ENCODE data around the gene COL5A2.

COL5A2 gene

DNA sequence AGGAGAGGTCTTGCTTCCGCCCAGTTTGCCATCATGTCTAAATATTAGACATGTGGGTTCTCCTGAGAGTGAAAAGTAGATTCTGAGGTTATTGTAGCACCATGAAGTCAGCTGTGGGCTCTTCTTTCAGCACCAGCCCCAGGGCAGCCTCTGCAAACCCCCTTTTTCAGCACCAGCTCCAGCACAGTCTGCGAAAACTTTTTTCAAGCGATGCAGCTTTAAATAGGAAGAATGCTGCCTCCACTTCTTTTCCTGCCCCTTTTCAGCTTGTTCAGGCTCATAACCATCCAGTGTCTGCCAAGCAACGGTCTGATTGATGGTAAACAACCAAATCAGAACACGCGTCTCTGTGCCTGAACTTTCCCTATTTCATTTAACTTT is at the start of gene COL5A2:
Gene COL5A2, minus strand, starts transcription at position 192 of the 381 bp plus-strand sequence. Its CDS starts 157 bp downstream, at position 35.
- peak; percentile 55 for DNase-seq (ENCODE audit: low spot score)

DNA sequence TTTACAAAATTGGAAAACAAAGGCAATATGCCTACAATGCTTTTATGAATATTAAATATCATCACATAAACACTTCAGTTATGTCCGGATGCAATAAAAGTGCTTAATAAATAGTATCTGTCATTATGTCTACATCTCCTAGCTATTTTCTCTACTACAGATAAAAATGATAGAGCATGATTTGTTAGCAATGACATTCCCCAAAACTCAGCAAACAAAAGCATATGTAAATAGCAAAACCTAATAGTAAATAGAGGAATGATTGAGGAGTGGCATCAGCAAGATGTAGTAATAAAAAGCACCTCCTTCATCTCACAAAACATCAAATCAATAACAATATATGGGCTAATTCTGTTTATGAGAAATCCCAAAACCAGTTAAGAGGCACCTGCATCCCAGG is 46.5 kb upstream of the COL5A2 start:
- no peak for DNase-seq (ENCODE audit: low spot score)

GRCh38 chr2:189225032-189225431 is 45.5 kb upstream of the COL5A2 start:
- DNase-seq (ENCODE audit: low spot score) = no peak

DNA sequence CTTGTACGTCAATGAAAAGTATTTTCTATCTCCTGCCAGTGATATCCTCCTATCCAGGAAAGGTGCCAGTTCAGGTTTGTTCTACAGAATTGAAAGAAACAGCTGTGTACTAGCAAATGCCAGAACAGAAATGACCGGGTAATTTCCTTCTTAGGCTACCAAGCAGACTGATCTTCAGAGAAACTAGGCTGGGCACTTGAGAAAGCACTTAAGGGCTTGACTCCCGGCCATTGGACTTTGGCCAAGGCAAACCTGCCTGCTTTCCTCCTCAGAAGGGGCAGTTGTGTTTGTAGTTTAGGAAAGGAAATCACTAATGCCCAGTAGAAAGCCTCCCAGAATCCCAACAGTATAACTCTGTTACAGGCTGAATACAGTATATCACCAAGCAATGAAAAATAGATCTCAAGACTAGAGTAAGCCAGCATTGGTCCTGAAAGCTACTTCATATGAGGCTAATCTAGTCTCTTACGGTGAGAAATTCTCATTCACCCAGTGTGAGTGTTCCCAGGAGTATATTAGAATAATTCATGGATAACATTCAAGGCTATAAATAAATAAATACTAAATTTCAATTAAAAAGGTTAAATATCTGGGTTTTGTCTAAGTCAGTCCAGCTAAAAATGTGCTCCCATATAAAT is 43.0 kb upstream of the COL5A2 start:
- DNase-seq (ENCODE audit: low spot score) = no peak

- no peak for DNase-seq (ENCODE audit: low spot score)
Observed at GRCh38 chr2:189221811-189222467, 42.4 kb upstream of the COL5A2 start.

DNA sequence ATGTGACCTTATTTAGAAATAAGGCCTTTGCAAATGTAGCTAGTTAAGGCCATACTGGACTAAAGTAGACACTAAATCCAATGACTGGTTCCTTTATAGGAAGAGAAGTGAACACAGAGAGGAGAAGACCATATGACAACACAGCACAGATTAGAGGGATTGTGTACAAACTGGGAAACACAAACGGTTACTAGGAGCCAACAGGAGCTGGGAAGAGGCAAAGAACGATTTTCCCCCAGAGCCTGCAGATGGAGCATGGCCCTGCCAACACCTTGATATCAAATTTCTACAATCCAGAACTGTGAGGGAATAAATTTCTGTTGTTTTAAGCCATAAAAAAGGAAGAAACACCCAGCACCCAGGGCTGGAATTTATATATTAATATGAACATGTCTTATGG is 38.7 kb upstream of the COL5A2 start:
- DNase-seq (ENCODE audit: low spot score) = no peak

DNA sequence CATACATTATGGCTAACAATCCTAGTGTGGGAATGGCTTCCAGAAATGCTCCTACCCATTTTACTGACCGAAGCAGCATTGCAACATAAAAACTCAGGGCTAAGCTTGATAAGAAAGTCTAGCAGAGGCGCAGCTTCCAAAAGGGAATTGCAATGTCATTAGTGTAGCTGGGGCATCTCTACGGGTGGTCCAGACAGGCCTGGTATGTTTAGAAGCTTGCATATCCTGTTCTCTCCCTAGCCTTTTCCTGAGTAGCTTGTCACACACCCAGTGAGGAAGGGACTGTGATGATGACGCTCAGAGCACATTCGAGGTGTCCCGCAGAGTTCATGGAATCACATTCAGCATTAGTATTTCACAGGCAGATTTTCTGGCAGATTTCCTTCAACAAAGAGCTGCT is 38.0 kb upstream of the COL5A2 start:
- peak; percentile 47 for DNase-seq (ENCODE audit: low spot score)

GRCh38 chr2:189217051-189217450 is 37.5 kb upstream of the COL5A2 start:
- DNase-seq (ENCODE audit: low spot score) = no peak

- no peak for DNase-seq (ENCODE audit: low spot score)
Observed at GRCh38 chr2:189214484-189214883, 34.9 kb upstream of the COL5A2 start.

DNA sequence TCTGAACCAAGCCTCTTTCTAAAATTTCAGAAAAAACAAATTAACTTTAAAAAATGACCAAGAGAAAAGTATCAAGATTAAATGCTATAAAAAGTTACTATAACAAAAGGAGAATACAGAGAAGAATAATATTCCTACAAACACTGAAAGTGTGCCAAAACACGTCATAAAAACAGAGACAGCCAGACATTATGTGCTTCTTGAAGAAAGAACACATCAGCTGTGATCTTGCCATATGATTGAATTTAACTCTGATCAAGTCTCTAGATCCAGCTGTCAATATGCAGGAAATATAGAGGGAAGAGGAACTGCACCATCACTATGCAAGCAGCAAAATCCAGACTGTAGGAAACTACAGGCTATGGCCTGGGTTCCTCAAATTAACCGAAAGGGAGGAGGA is 33.7 kb upstream of the COL5A2 start:
- DNase-seq (ENCODE audit: low spot score) = no peak

GRCh38 chr2:189210250-189211087 is 30.9 kb upstream of the COL5A2 start:
- DNase-seq (ENCODE audit: low spot score) = no peak

- DNase-seq (ENCODE audit: low spot score) = no peak
Observed at GRCh38 chr2:189208254-189208653, 28.7 kb upstream of the COL5A2 start.

DNA sequence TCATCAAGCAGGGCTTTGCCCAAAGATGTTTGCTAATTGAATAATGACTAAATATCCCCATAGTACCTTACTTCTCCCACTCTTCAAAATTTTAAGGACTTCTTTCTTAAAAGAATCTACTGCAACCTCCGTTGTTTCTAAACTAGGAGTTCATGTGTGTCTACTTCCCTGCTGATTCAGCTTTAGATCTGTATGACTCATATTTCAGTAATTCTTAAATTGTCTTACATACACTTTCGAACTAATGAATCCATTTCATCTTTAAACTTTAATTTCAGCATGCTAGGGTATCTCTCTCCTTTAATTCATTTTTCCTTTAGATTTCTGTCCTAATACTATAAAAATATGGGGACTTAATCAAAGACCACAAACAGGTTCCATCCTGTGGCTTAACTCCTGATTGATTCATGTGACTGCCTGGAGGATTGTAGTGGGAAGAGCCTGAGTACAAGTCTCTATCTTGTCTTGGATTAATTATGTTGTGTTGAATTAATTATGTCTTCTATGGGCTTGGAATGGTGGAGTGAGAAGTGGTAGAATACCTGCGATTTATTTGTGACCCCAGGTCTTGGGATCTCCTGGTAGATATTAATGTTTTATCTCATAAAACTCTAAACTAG is 24.9 kb upstream of the COL5A2 start:
- DNase-seq (ENCODE audit: low spot score) = no peak

- DNase-seq (ENCODE audit: low spot score) = no peak
Observed at GRCh38 chr2:189203177-189203799, 23.7 kb upstream of the COL5A2 start.

DNA sequence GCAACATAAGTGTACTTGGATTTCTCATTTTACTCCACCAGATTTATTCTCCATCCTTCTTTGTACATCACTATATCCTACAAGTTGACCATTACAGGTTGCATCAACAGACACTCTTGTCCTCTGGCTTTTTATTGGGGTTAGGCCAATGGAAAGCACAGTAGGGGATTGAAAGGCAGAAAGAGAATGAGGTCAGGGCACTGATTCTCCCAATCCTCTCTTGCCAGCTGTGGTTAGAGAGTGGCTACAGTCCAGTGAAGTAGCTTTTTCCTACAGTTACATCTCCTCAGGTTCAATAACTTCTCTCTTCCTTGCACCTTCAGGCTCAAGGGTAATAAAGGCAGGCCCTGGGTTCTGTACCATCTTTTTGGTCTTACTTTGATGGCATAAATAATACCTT is 20.2 kb upstream of the COL5A2 start:
- DNase-seq (ENCODE audit: low spot score) = no peak

- no peak for DNase-seq (ENCODE audit: low spot score)
Observed at GRCh38 chr2:189192766-189193165, 13.2 kb upstream of the COL5A2 start.

GRCh38 chr2:189191766-189192165 is 12.2 kb upstream of the COL5A2 start:
- DNase-seq (ENCODE audit: low spot score) = no peak

DNA sequence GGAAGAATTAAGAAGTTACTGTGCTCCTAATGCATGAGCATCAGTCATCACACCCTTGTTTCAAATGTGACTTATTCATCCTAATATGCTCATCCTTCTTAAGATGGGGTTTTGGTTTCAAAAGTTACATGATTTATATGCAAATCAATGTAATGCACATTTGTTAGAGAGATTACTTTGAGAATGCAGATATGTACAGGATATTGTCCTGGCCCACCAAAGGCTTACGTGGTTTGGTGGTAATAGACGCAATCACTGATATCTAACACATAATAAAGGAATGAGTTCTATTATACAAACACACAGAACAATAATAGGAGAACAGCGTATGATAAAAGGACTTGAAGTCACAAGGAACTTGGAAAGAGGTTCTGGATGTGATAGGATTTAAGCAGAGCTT is 11.1 kb upstream of the COL5A2 start:
- no peak for DNase-seq (ENCODE audit: low spot score)

DNA sequence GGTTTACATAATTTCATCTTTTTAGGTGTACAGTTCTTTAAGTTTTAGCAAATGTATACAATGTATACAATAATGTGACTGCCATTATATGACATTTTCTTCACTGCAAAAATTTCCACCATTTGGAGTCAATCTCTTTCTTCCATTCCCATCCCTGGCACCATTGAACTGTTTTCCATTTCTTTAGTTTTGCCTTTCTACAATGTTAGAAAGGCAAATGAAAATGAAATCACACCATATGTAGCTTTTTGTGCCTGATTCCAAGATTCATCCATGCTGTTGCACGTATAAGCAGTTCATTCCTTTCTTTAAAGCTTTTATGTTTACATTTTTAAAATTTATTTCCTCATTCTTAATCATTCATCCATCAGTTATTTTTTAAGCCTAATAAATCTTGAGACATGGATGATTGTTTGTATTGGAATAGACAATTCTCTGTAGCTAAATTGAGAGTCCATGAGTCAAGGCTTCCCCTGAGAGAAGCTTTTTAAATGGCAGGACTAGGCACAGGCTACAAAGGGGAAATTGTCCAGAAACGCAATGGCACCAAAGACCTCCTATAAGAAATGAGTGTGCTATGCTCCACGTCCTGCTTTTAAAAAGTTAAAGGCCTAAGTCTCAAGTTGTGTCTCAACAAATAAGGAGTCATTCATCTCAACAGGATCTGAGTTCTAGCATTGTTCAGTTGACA is 8.7 kb upstream of the COL5A2 start:
- no peak for DNase-seq (ENCODE audit: low spot score)

- no peak for DNase-seq (ENCODE audit: low spot score)
Observed at GRCh38 chr2:189183170-189183569, 3.6 kb upstream of the COL5A2 start.

DNA sequence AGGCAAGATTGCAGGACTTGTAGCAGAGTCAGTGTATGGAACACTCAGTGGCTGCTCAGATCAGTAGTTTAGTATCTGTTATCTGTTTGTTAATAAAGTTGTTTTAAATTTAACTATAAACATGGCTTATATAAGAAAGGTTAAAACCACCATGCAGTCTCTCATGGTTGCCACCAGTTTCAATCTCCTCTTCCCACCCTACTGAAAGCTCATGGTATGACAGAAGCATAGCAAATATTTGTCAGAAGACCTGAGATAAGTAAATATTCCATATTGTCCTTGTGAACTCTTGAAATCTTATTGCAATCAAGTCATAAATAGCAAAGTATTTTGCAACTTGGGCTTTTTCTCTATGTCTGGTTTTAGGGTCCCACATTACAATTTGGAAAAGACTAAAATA is 2.1 kb upstream of the COL5A2 start:
- DNase-seq (ENCODE audit: low spot score) = no peak

All from ecto neural progenitor cell (in vitro differentiated cells).